SH-SY5Y (cell line): Measurements from ENCODE around the gene HMCN2.

Source experiments
- GATA2 ChIP-seq: IDR thresholded peaks from 2 replicates; pipeline ENCODE4 v1.6.1; 2011; ENCODE audit warnings: mild to moderate bottlenecking, low read depth, low read length
- GATA3 ChIP-seq: IDR thresholded peaks from 2 replicates; pipeline ENCODE4 v1.6.1; 2011; ENCODE audit warnings: low read depth, mild to moderate bottlenecking, low read length, moderate library complexity

Gene HMCN2

GRCh38 chr9:130454812-130455325 is 189.3 kb downstream of the HMCN2 start:
- TF ChIP-seq GATA3 = no peak
- no peak for TF ChIP-seq GATA2

GRCh38 chr9:130458027-130458803 is 192.7 kb downstream of the HMCN2 start:
- TF ChIP-seq GATA3 (no peak), GATA2 (no peak)

- no peak for TF ChIP-seq GATA3
- no peak for TF ChIP-seq GATA2
Observed at GRCh38 chr9:130458804-130459067, 193.2 kb downstream of the HMCN2 start.

GRCh38 chr9:130459151-130459550 is 193.6 kb downstream of the HMCN2 start:
- no peak for TF ChIP-seq GATA2

- TF ChIP-seq GATA2 (no peak), GATA3 (no peak)
Observed at GRCh38 chr9:130459941-130460669, 194.5 kb downstream of the HMCN2 start.

GRCh38 chr9:130461218-130461630 is 195.7 kb downstream of the HMCN2 start:
- TF ChIP-seq GATA2 (no peak), GATA3 (no peak)

GRCh38 chr9:130461731-130462130 is 196.2 kb downstream of the HMCN2 start:
- TF ChIP-seq GATA3 (no peak), GATA2 (no peak)

- TF ChIP-seq GATA2 (no peak), GATA3 (no peak)
Observed at GRCh38 chr9:130462685-130463540, 197.4 kb downstream of the HMCN2 start.

- TF ChIP-seq GATA3 (no peak), GATA2 (no peak)
Observed at GRCh38 chr9:130463763-130464745, 198.5 kb downstream of the HMCN2 start.

GRCh38 chr9:130465383-130466096 is 200.0 kb downstream of the HMCN2 start:
- TF ChIP-seq GATA3 (no peak), GATA2 (no peak)

- TF ChIP-seq GATA3 (no peak), GATA2 (no peak)
Observed at GRCh38 chr9:130466537-130467217, 201.1 kb downstream of the HMCN2 start.

GRCh38 chr9:130467316-130467715 is 201.8 kb downstream of the HMCN2 start:
- no peak for TF ChIP-seq GATA3
- TF ChIP-seq GATA2 = no peak

- no peak for TF ChIP-seq GATA3
- no peak for TF ChIP-seq GATA2
Observed at GRCh38 chr9:130468566-130468965, 203.0 kb downstream of the HMCN2 start.

- TF ChIP-seq GATA3 (no peak), GATA2 (no peak)
Observed at GRCh38 chr9:130470269-130470668, 204.7 kb downstream of the HMCN2 start.
